Suprapubic skin (tissue), 4 donors: Measurements from ENCODE around the gene KRT6A.

Source experiments
- EP300 ChIP-seq: sonication (generic); formaldehyde crosslinking; IDR thresholded peaks from one replicate; pipeline ENCODE4 v1.6.1; 2017; ENCODE audit warnings: antibody characterized with exemption
- POLR2A ChIP-seq, 2 donors: fragments of 450-650 bp; IDR thresholded peaks; one replicate each; pipeline ENCODE4 v1.6.1; 2017; ENCODE audit warnings: antibody characterized with exemption in 2 of 2, mild to moderate bottlenecking in 2 of 2, moderate library complexity in 2 of 2
- POLR2AphosphoS5 ChIP-seq, 3 donors: sonication (generic); formaldehyde crosslinking; IDR thresholded peaks; one replicate each; pipeline ENCODE4 v1.6.1; 2017; ENCODE audit warnings: antibody characterized with exemption in 3 of 3
- TF ChIP-seq, protein P1 (sequence below), 2 donors: fragments of 200-600 bp in 1 of 2; fragments of 450-650 bp in 1 of 2; sonication (generic) in 1 of 2; IDR thresholded peaks; one replicate each; pipeline ENCODE4 v1.5.1; 2016 to 2019; ENCODE audit warnings: antibody characterized with exemption in 2 of 2, mild to moderate bottlenecking in 1 of 2, moderate library complexity in 1 of 2

- TF ChIP-seq, protein P1, sequence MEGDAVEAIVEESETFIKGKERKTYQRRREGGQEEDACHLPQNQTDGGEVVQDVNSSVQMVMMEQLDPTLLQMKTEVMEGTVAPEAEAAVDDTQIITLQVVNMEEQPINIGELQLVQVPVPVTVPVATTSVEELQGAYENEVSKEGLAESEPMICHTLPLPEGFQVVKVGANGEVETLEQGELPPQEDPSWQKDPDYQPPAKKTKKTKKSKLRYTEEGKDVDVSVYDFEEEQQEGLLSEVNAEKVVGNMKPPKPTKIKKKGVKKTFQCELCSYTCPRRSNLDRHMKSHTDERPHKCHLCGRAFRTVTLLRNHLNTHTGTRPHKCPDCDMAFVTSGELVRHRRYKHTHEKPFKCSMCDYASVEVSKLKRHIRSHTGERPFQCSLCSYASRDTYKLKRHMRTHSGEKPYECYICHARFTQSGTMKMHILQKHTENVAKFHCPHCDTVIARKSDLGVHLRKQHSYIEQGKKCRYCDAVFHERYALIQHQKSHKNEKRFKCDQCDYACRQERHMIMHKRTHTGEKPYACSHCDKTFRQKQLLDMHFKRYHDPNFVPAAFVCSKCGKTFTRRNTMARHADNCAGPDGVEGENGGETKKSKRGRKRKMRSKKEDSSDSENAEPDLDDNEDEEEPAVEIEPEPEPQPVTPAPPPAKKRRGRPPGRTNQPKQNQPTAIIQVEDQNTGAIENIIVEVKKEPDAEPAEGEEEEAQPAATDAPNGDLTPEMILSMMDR (IDR thresholded peaks at IDR 0.05) = no peak
- TF ChIP-seq POLR2A (IDR thresholded peaks at IDR 0.05) (no peak), POLR2AphosphoS5 (IDR thresholded peaks at IDR 0.05) (no peak), EP300 (no peak)
Measured at GRCh38 chr12:52452101-52452500, 41.0 kb downstream of the KRT6A start, which contains the start of gene KRT6B.
